IMR-90 (cell line): ENCODE measurements around the gene DSE. TPM values are rescaled to one million over a fixed set of nuclear protein-coding genes. Genes with fewer than 3 reads are reported as not detected.

ENCODE experiments used
- ATAC-seq: fragments of 200-7000 bp; cut with Tn5 transposase; 2 replicates; pipeline ENCODE4 v1.9.1; 2020; ENCODE audit warnings: low read depth, mild to moderate bottlenecking, moderate library complexity
- BruUV-seq: library from RNA; stranded (reverse); fragments of 400-500 nt; replicated peaks from 2 replicates; lab custom pipeline; 2021; lab: Mats Ljungman, UMichigan
- CTCF ChIA-PET: fragments of 300-600 bp; formaldehyde crosslinking; extraction: SDS; loops from one replicate; lab custom pipeline; 2021; ENCODE audit warnings: antibody characterized with exemption; lab: Yijun Ruan, JAX
- POLR2A ChIA-PET: fragments of 300-600 bp; sonication (Branson Sonifier 250); formaldehyde crosslinking; loops from one replicate; lab custom pipeline; 2022; ENCODE audit warnings: antibody characterized with exemption; ENCODE audit not compliant: unreplicated experiment; lab: Charles Lee
- DNase-seq: peaks from one replicate; pipeline ENCODE4 v3.0.0; 2013
- H2AFZ ChIP-seq: replicated peaks from 2 replicates; pipeline ENCODE3; 2013; ENCODE audit warnings: low read length, mild to moderate bottlenecking; ENCODE audit not compliant: poor library complexity
- H2AK5ac ChIP-seq: 2 replicates; pipeline ENCODE4 v1.6.1; 2013; ENCODE audit warnings: low read depth, low read length, inconsistent platforms
- H2AK9ac ChIP-seq: replicated peaks from 2 replicates; pipeline ENCODE3; 2013; ENCODE audit warnings: mild to moderate bottlenecking, low read depth, low read length, moderate library complexity; ENCODE audit not compliant: poor library complexity
- H2BK120ac ChIP-seq: 2 replicates; pipeline ENCODE4 v1.6.1; 2013; ENCODE audit warnings: low read depth, low read length, inconsistent platforms
- H2BK15ac ChIP-seq: 3 replicates; pipeline ENCODE4 v1.6.1; 2013; ENCODE audit warnings: low read depth, low read length, inconsistent platforms
- H2BK20ac ChIP-seq: 2 replicates; pipeline ENCODE4 v1.6.1; 2013; ENCODE audit warnings: low read depth, mild to moderate bottlenecking, inconsistent platforms, low read length, moderate library complexity
- H2BK5ac ChIP-seq: 2 replicates; pipeline ENCODE4 v1.6.1; 2013; ENCODE audit warnings: mild to moderate bottlenecking, low read depth, low read length, inconsistent platforms; ENCODE audit not compliant: poor library complexity, severe bottlenecking
- H3K14ac ChIP-seq: replicated peaks from 2 replicates; pipeline ENCODE4 v1.6.1; 2013; ENCODE audit warnings: low read depth, low read length, inconsistent platforms
- H3K18ac ChIP-seq: 2 replicates; pipeline ENCODE4 v1.6.1; 2013; ENCODE audit warnings: low read depth, low read length, control low read depth
- H3K23ac ChIP-seq: 2 replicates; pipeline ENCODE4 v1.6.1; 2013; ENCODE audit warnings: low read depth, low read length, inconsistent platforms
- H3K27ac ChIP-seq: 2 replicates; pipeline ENCODE4 v1.5.1; 2013; ENCODE audit warnings: mild to moderate bottlenecking, control low read depth, low read length; ENCODE audit not compliant: insufficient read depth
- H3K27me3 ChIP-seq: 2 replicates; pipeline ENCODE4 v1.6.1; 2013; ENCODE audit warnings: low read length; ENCODE audit not compliant: control insufficient read depth, insufficient read depth
- H3K36me3 ChIP-seq: 2 replicates; pipeline ENCODE4 v1.6.1; 2013; ENCODE audit warnings: low read length, mixed read lengths; ENCODE audit not compliant: control insufficient read depth, insufficient read depth
- H3K4ac ChIP-seq: 2 replicates; pipeline ENCODE4 v1.6.1; 2013; ENCODE audit warnings: low read depth, low read length, inconsistent platforms
- H3K4me1 ChIP-seq: 2 replicates; pipeline ENCODE4 v1.6.1; 2013; ENCODE audit warnings: low read length, mixed read lengths; ENCODE audit not compliant: control insufficient read depth, insufficient read depth
- H3K4me2 ChIP-seq: 2 replicates; pipeline ENCODE4 v1.6.1; 2013; ENCODE audit warnings: low read depth, mild to moderate bottlenecking, control low read depth, low read length, moderate library complexity
- H3K4me3 ChIP-seq: 2 replicates; pipeline ENCODE4 v1.5.1; 2013; ENCODE audit warnings: low read depth, mild to moderate bottlenecking, control low read depth, low read length, moderate library complexity; ENCODE audit not compliant: insufficient read depth
- H3K56ac ChIP-seq: 2 replicates; pipeline ENCODE4 v1.6.1; 2013; ENCODE audit warnings: low read length, inconsistent platforms; ENCODE audit not compliant: insufficient read depth; ENCODE audit errors: extremely low read depth
- H3K79me1 ChIP-seq, 2 experiments: 2 replicates each; pipeline ENCODE4 v1.6.1; 2013; ENCODE audit warnings: low read length in 2 of 2, inconsistent platforms in 1 of 2, low read depth in 1 of 2
- H3K9ac ChIP-seq: 2 replicates; pipeline ENCODE4 v1.6.1; 2013; ENCODE audit warnings: low read depth, low read length, control low read depth
- H3K9me1 ChIP-seq: 2 replicates; pipeline ENCODE4 v1.6.1; 2013; ENCODE audit warnings: low read length, inconsistent platforms; ENCODE audit not compliant: insufficient read depth
- H3K9me3 ChIP-seq: 2 replicates; pipeline ENCODE4 v1.6.1; 2013; ENCODE audit warnings: low read length; ENCODE audit not compliant: control insufficient read depth, insufficient read depth
- H4K20me1 ChIP-seq: 2 replicates; pipeline ENCODE4 v1.6.1; 2013; ENCODE audit warnings: low read length, inconsistent platforms; ENCODE audit not compliant: insufficient read depth
- H4K5ac ChIP-seq: 2 replicates; pipeline ENCODE4 v1.6.1; 2013; ENCODE audit warnings: mild to moderate bottlenecking, low read depth, low read length, control low read depth
- H4K8ac ChIP-seq, 2 experiments: 2 replicates each; pipeline ENCODE4 v1.6.1; 2013; ENCODE audit warnings: low read depth in 2 of 2, low read length in 2 of 2, control low read depth in 1 of 2, inconsistent platforms in 1 of 2
- H4K91ac ChIP-seq: 2 replicates; pipeline ENCODE4 v1.6.1; 2013; ENCODE audit warnings: low read depth, low read length, inconsistent platforms; ENCODE audit not compliant: insufficient read depth
- BHLHE40 ChIP-seq: fragments of 150-350 bp; IDR thresholded peaks from 2 replicates; pipeline ENCODE4 v1.6.1; 2016; ENCODE audit warnings: mild to moderate bottlenecking, low read depth, low read length
- CEBPB ChIP-seq: IDR thresholded peaks from 2 replicates; pipeline ENCODE4 v1.6.1; 2012; ENCODE audit warnings: low read depth, low read length, improper control_type of control experiment
- CHD1 ChIP-seq: IDR thresholded peaks from 2 replicates; pipeline ENCODE4 v1.6.1; 2012; ENCODE audit warnings: low read depth, low read length, improper control_type of control experiment
- CTCF ChIP-seq: conservative IDR thresholded peaks from 2 replicates; pipeline ENCODE4 v1.5.1; 2012; ENCODE audit warnings: mild to moderate bottlenecking, low read depth, low read length, improper control_type of control experiment
- ELK1 ChIP-seq: fragments of 150-350 bp; IDR thresholded peaks from 2 replicates; pipeline ENCODE4 v1.6.1; 2016; ENCODE audit warnings: low read depth, mild to moderate bottlenecking, low read length, moderate library complexity, borderline replicate concordance
- FOS ChIP-seq: fragments of 150-350 bp; IDR thresholded peaks from 2 replicates; pipeline ENCODE4 v1.6.1; 2016; ENCODE audit warnings: low read depth, low read length
- MAFK ChIP-seq: IDR thresholded peaks from 2 replicates; pipeline ENCODE4 v1.6.1; 2012; ENCODE audit warnings: low read depth, low read length, improper control_type of control experiment
- MAZ ChIP-seq: IDR thresholded peaks from 2 replicates; pipeline ENCODE4 v1.6.1; 2012; ENCODE audit warnings: low read depth, mild to moderate bottlenecking, low read length, improper control_type of control experiment, moderate library complexity, borderline replicate concordance
- NFE2L2 ChIP-seq: fragments of 150-350 bp; IDR thresholded peaks from 2 replicates; pipeline ENCODE4 v1.6.1; 2016; ENCODE audit warnings: low read depth, mild to moderate bottlenecking, low read length
- POLR2A ChIP-seq: IDR thresholded peaks from 2 replicates; pipeline ENCODE4 v1.6.1; 2012; ENCODE audit warnings: mild to moderate bottlenecking, low read depth, low read length
- RFX5 ChIP-seq: IDR thresholded peaks from 2 replicates; pipeline ENCODE4 v1.8.0; 2012; ENCODE audit warnings: low read depth, mild to moderate bottlenecking, low read length, moderate library complexity
- SMC3 ChIP-seq: fragments of 150-350 bp; IDR thresholded peaks from 2 replicates; pipeline ENCODE4 v1.6.1; 2016; ENCODE audit warnings: low read depth, mild to moderate bottlenecking, antibody characterized with exemption, low read length, moderate library complexity
- WGBS, 2 experiments: methylation state at CpG; one replicate each; pipeline versions ENCODE4 v1.1.5 to v1.1.7; 2013; ENCODE audit warnings: missing lambda C conversion rate in 2 of 2; ENCODE audit not compliant: insufficient read length in 1 of 2; ENCODE audit errors: extremely low coverage in 2 of 2; 5-methylcytosine and 5-hydroxymethylcytosine counted together
- dilution Hi-C: fragments of 300-500 bp; cut with HindIII; formaldehyde crosslinking; loops from one replicate; pipeline ENCODE4 v1.14.3; 2018; ENCODE audit warnings: low sequenced_read_pairs; ENCODE audit not compliant: unreplicated experiment
- in situ Hi-C: fragments of 300-500 bp; cut with MboI; formaldehyde crosslinking; loops from 3 replicates; pipeline ENCODE4 v1.14.3; 2019; ENCODE audit warnings: low sequenced_read_pairs, inconsistent platforms, mixed read lengths
- intact Hi-C: fragments of 100-400 bp; cut with micrococcal nuclease; formaldehyde crosslinking; loops from 2 replicates; pipeline ENCODE4 v1.10.0; 2022
- polyA plus RNA-seq, 3 experiments: library from polyadenylated mRNA; depleted of rRNA; stranded (reverse); fragments of >200 nt; gene quantifications; 2 replicates each; pipeline ENCODE4 v1.2.3, GENCODE V29; 2012; ENCODE audit warnings: low replicate concordance in 1 of 3
- total RNA-seq: library from RNA; depleted of rRNA; stranded (reverse); fragments of >200 nt; gene quantifications from 2 replicates; pipeline ENCODE4 v1.2.3, GENCODE V29; 2012

DSE gene
- total and polyA plus RNA-seq, 2 of the 4 experiments (the other 2 are of a cell fraction): 48.0 to 154 TPM

GRCh38 chr6:116386581-116387299 is 16.0 kb downstream of the DSE start:
- ChIA-PET CTCF (no interaction called here), POLR2A (no interaction called here)
- H3K9ac ChIP-seq: no peak overlapping the region; the same call in 1 of the 2 replicates
- intact Hi-C loops (loop anchor here (5.0 kb wide), 1 partner anchor 126 kb away; the partner anchor contains the start of gene CALHM5), dilution Hi-C loops (no loop called here), in situ Hi-C loops (no loop called here)
- ATAC-seq (peak; percentile 73), DNase-seq (peak; percentile 80)
- no peak overlapping the region for H3K4me3 ChIP-seq
- H2AFZ ChIP-seq: no peak overlapping the region
- H3K14ac ChIP-seq: peak overlapping the region; percentile 23
- peak overlapping the region; percentile 16; the same call in 1 of the 2 replicates for H2AK5ac ChIP-seq
- no peaks in the 10 kb centered on the region for H3K9me3 ChIP-seq
- H2BK120ac ChIP-seq: peak overlapping the region; percentile 59; the same call in 1 of the 2 replicates
- peak overlapping the region; percentile 42; the same call in 1 of the 2 replicates for H3K23ac ChIP-seq
- no peak overlapping the region for H3K56ac ChIP-seq
- H3K4me1 ChIP-seq: peaks cover 20% of the 10 kb centered on the region
- no peaks in the 10 kb centered on the region for H3K27me3 ChIP-seq
- H2AK9ac ChIP-seq: no peak overlapping the region
- peaks cover 32% of the 10 kb centered on the region; the same call in 1 of the 2 replicates for H4K20me1 ChIP-seq
- peak overlapping the region; percentile 74 for H2BK5ac ChIP-seq
- peak overlapping the region; percentile 82; the same call in 1 of the 2 replicates for H3K18ac ChIP-seq
- H2BK15ac ChIP-seq: peak overlapping the region; percentile 57; the same call in 2 of the 3 replicates
- peak overlapping the region; percentile 86 for H3K4me2 ChIP-seq
- peaks cover 30% of the 10 kb centered on the region for H3K9me1 ChIP-seq
- H3K79me1 ChIP-seq: peaks cover 29 to 71% of the 10 kb centered on the region in 2 experiments
- TF ChIP-seq SMC3 (no peak), RFX5 (no peak), FOS (peak; percentile 52), POLR2A (no peak), MAZ (no peak), ELK1 (no peak), CTCF (no peak), BHLHE40 (no peak), MAFK (no peak), CHD1 (no peak), NFE2L2 (no peak), CEBPB (peak; percentile 84)
- H3K27ac ChIP-seq: peak overlapping the region; percentile 41
- WGBS, 2 experiments: no CpG with 5 or more reads among the region's 4 CpGs
- H3K36me3 ChIP-seq: no peaks in the 10 kb centered on the region
- peak overlapping the region; percentile 54 for H3K4ac ChIP-seq
- peak overlapping the region; percentile 35; the same call in 1 of the 2 replicates for H4K91ac ChIP-seq
- BruUV-seq: no TSS peak
- H4K8ac ChIP-seq: peak overlapping the region; percentile 7 to 14; a peak in 2 of 4 replicates
- peak overlapping the region; percentile 71; the same call in 1 of the 2 replicates for H2BK20ac ChIP-seq
- H4K5ac ChIP-seq: peak overlapping the region; percentile 40; the same call in 1 of the 2 replicates
